K562 (cell line): ENCODE measurements around the gene BLOC1S4. TPM values are rescaled to one million over a fixed set of nuclear protein-coding genes. Genes with fewer than 3 reads are reported as not detected.

Source experiments
- BHLHE40 ChIP-seq: IDR thresholded peaks from 2 replicates; pipeline ENCODE4 v1.6.1; 2011; ENCODE audit warnings: low read length, improper control_type of control experiment
- FOXA3 ChIP-seq, 2 experiments: fragments of 450-650 bp in 1 of 2; sonication (generic) in 1 of 2; formaldehyde crosslinking; IDR thresholded peaks in 1 of 2; conservative IDR thresholded peaks in 1 of 2; 2 replicates each; pipeline versions ENCODE4 v1.4.0 to v1.8.0; 2020 to 2022; ENCODE audit warnings: mild to moderate bottlenecking in 2 of 2, missing genetic modification reagents in 1 of 2
- HDGF ChIP-seq: fragments of 450-650 bp; IDR thresholded peaks from 2 replicates; pipeline ENCODE4 v1.6.1; 2016
- MBD1 ChIP-seq: fragments of 250-450 bp; sonication (Bioruptor Pico); IDR thresholded peaks from 2 replicates; pipeline ENCODE4 v1.8.0; 2022; ENCODE audit warnings: inconsistent platforms
- NRF1 ChIP-seq, 2 experiments: fragments of 450-650 bp; IDR thresholded peaks in 1 of 2; conservative IDR thresholded peaks in 1 of 2; 2 replicates each; pipeline ENCODE4 v1.6.1; 2014; ENCODE audit warnings: mild to moderate bottlenecking in 2 of 2
- TOE1 ChIP-seq, 2 experiments: fragments of 450-650 bp in 1 of 2; sonication (generic) in 1 of 2; formaldehyde crosslinking in 1 of 2; IDR thresholded peaks; 2 replicates each; pipeline versions ENCODE4 v1.7.1 to v1.8.0; 2016 to 2022; ENCODE audit warnings: borderline replicate concordance in 2 of 2, mild to moderate bottlenecking in 2 of 2, antibody characterized with exemption in 1 of 2, inconsistent platforms in 1 of 2, low read depth in 1 of 2, missing genetic modification reagents in 1 of 2, moderate library complexity in 1 of 2
- ZNF263 ChIP-seq: sonication (generic); formaldehyde crosslinking; IDR thresholded peaks from 2 replicates; pipeline ENCODE4 v1.8.0; 2022; ENCODE audit warnings: mild to moderate bottlenecking, missing genetic modification reagents, borderline replicate concordance
- ZNF445 ChIP-seq: fragments of 250-450 bp; sonication (Bioruptor Pico); IDR thresholded peaks from 2 replicates; pipeline ENCODE4 v1.4.0; 2020; ENCODE audit warnings: low read depth, mild to moderate bottlenecking, moderate library complexity
- polyA plus RNA-seq, 8 experiments: library from polyadenylated mRNA; depleted of rRNA in 4 of 8; stranded (reverse) in 5 of 8; unstranded in 3 of 8; fragments of >200 nt; fragmentation: Nextera tagmentation in 2 of 8; fragmentation: Illumina TruSeq in 1 of 8; extraction: Ambion mirVana in 2 of 8; extraction: Trizol in 1 of 8; gene quantifications; 2 replicates each; pipeline versions ENCODE4 v1.2.1 to v1.2.3, GENCODE V29; 2011 to 2014; ENCODE audit warnings: inconsistent platforms in 1 of 8, missing spikeins in 1 of 8
- total RNA-seq, 7 experiments: library from RNA; depleted of rRNA in 6 of 7; stranded (reverse); fragments of >200 nt in 6 of 7; fragmentation: Illumina TruSeq in 2 of 7; extraction: Trizol in 2 of 7; gene quantifications; 2 replicates each; pipeline versions ENCODE4 v1.2.1 to v1.2.3, GENCODE V29; 2011 to 2021; ENCODE audit warnings: low replicate concordance in 1 of 7
- TF ChIP-seq, protein P1 (sequence below): sonication (generic); formaldehyde crosslinking; IDR thresholded peaks from 2 replicates; pipeline ENCODE4 v1.8.1; 2023; ENCODE audit warnings: mild to moderate bottlenecking, missing genetic modification reagents
- TF ChIP-seq, protein P2 (sequence below), 2 experiments: fragments of 450-650 bp; formaldehyde crosslinking in 1 of 2; IDR thresholded peaks; 2 replicates each; pipeline versions ENCODE4 v1.4.0 to v1.6.1; 2014 to 2020; ENCODE audit warnings: mild to moderate bottlenecking in 2 of 2, borderline replicate concordance in 1 of 2, low read depth in 1 of 2
- TF ChIP-seq, protein P3 (sequence below), 2 experiments: fragments of 450-650 bp; IDR thresholded peaks; 2 replicates each; pipeline ENCODE4 v1.6.1; 2016

Gene BLOC1S4
- total and polyA plus RNA-seq, 9 of the 15 experiments (the other 6 are each of a cell fraction or from before 2014, with no cell fraction given) = 3.1 to 31.6 (median 11.2) TPM

- TF ChIP-seq, protein P1, sequence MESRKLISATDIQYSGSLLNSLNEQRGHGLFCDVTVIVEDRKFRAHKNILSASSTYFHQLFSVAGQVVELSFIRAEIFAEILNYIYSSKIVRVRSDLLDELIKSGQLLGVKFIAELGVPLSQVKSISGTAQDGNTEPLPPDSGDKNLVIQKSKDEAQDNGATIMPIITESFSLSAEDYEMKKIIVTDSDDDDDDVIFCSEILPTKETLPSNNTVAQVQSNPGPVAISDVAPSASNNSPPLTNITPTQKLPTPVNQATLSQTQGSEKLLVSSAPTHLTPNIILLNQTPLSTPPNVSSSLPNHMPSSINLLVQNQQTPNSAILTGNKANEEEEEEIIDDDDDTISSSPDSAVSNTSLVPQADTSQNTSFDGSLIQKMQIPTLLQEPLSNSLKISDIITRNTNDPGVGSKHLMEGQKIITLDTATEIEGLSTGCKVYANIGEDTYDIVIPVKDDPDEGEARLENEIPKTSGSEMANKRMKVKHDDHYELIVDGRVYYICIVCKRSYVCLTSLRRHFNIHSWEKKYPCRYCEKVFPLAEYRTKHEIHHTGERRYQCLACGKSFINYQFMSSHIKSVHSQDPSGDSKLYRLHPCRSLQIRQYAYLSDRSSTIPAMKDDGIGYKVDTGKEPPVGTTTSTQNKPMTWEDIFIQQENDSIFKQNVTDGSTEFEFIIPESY (CRISPR knock-in tag) = no peak
- TF ChIP-seq MBD1 (CRISPR knock-in tag) = peak; percentile 69; the same call in 1 of the 2 replicates
- 0 out of 4 replicates have a peak, but pooled peaks of 1 of the 2 experiments have one; percentile 11 for TF ChIP-seq FOXA3 (CRISPR knock-in tag; conservative IDR thresholded peaks at IDR 0.05 in 1 of 2, IDR thresholded peaks at IDR 0.05 in 1 of 2)
- TF ChIP-seq BHLHE40 = 0 out of 2 replicates have a peak, but pooled peaks have one; percentile 27
- TF ChIP-seq NRF1 (conservative IDR thresholded peaks at IDR 0.05 in 1 of 2, IDR thresholded peaks at IDR 0.05 in 1 of 2) = peak in 1 of 2 experiments; percentile 15; a peak in 1 of 4 replicates
- TF ChIP-seq TOE1 (IDR thresholded peaks at IDR 0.05; ENCODE audit: borderline replicate concordance) = 0 out of 2 replicates have a peak, but pooled peaks have one; percentile 61
- no peak for TF ChIP-seq TOE1 (CRISPR knock-in tag; IDR thresholded peaks at IDR 0.05; ENCODE audit: borderline replicate concordance, low read depth)
- TF ChIP-seq ZNF445 = no peak
- peak; percentile 43; the same call in 1 of the 2 replicates for TF ChIP-seq ZNF263 (CRISPR knock-in tag)
- TF ChIP-seq, protein P2, sequence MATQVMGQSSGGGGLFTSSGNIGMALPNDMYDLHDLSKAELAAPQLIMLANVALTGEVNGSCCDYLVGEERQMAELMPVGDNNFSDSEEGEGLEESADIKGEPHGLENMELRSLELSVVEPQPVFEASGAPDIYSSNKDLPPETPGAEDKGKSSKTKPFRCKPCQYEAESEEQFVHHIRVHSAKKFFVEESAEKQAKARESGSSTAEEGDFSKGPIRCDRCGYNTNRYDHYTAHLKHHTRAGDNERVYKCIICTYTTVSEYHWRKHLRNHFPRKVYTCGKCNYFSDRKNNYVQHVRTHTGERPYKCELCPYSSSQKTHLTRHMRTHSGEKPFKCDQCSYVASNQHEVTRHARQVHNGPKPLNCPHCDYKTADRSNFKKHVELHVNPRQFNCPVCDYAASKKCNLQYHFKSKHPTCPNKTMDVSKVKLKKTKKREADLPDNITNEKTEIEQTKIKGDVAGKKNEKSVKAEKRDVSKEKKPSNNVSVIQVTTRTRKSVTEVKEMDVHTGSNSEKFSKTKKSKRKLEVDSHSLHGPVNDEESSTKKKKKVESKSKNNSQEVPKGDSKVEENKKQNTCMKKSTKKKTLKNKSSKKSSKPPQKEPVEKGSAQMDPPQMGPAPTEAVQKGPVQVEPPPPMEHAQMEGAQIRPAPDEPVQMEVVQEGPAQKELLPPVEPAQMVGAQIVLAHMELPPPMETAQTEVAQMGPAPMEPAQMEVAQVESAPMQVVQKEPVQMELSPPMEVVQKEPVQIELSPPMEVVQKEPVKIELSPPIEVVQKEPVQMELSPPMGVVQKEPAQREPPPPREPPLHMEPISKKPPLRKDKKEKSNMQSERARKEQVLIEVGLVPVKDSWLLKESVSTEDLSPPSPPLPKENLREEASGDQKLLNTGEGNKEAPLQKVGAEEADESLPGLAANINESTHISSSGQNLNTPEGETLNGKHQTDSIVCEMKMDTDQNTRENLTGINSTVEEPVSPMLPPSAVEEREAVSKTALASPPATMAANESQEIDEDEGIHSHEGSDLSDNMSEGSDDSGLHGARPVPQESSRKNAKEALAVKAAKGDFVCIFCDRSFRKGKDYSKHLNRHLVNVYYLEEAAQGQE (IDR thresholded peaks at IDR 0.05; ENCODE audit: borderline replicate concordance) = peak; percentile 74
- TF ChIP-seq, protein P2 (CRISPR knock-in tag; IDR thresholded peaks at IDR 0.05; ENCODE audit: low read depth) = no peak
- TF ChIP-seq, protein P3, sequence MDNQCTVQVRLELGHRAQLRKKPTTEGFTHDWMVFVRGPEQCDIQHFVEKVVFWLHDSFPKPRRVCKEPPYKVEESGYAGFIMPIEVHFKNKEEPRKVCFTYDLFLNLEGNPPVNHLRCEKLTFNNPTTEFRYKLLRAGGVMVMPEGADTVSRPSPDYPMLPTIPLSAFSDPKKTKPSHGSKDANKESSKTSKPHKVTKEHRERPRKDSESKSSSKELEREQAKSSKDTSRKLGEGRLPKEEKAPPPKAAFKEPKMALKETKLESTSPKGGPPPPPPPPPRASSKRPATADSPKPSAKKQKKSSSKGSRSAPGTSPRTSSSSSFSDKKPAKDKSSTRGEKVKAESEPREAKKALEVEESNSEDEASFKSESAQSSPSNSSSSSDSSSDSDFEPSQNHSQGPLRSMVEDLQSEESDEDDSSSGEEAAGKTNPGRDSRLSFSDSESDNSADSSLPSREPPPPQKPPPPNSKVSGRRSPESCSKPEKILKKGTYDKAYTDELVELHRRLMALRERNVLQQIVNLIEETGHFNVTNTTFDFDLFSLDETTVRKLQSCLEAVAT (IDR thresholded peaks at IDR 0.05) = peak in 1 of 2 experiments; percentile 54; a peak in 2 of 4 replicates
- peak; percentile 74; the same call in 1 of the 2 replicates for TF ChIP-seq HDGF
Measured at GRCh38 chr4:6763330-6763851, 47.4 kb downstream of the BLOC1S4 start (continued).
